IPS-20b (cell line): ENCODE results near the gene S100Z.

Experiments used
- H3K27ac ChIP-seq: one replicate; pipeline ENCODE4 v1.5.1; 2013; ENCODE audit warnings: low read length
- H3K27me3 ChIP-seq: 2 replicates; pipeline ENCODE4 v1.6.1; 2013; ENCODE audit warnings: mild to moderate bottlenecking, low read length, inconsistent platforms; ENCODE audit not compliant: insufficient read depth
- H3K36me3 ChIP-seq: 2 replicates; pipeline ENCODE4 v1.6.1; 2013; ENCODE audit warnings: low read depth, mild to moderate bottlenecking, inconsistent platforms, low read length, moderate library complexity; ENCODE audit not compliant: insufficient read depth
- H3K4me1 ChIP-seq: 2 replicates; pipeline ENCODE4 v1.6.1; 2013; ENCODE audit warnings: mild to moderate bottlenecking, control low read depth, inconsistent platforms, low read length, moderate library complexity; ENCODE audit not compliant: insufficient read depth
- H3K4me3 ChIP-seq: 2 replicates; pipeline ENCODE4 v1.5.1; 2013; ENCODE audit warnings: mild to moderate bottlenecking, low read length, inconsistent platforms
- H3K9ac ChIP-seq: 2 replicates; pipeline ENCODE4 v1.6.1; 2013; ENCODE audit warnings: low read depth, mild to moderate bottlenecking, inconsistent platforms, low read length, moderate library complexity
- H3K9me3 ChIP-seq: 2 replicates; pipeline ENCODE4 v1.6.1; 2013; ENCODE audit warnings: mild to moderate bottlenecking, low read depth, low read length, inconsistent platforms; ENCODE audit not compliant: insufficient read depth

S100Z gene

GRCh38 chr5:76958991-76959767, 109.4 kb downstream of the S100Z start:
- no peak overlapping the region for H3K4me3 ChIP-seq
- H3K36me3 ChIP-seq = no peaks in the 10 kb centered on the region
- no peaks in the 10 kb centered on the region for H3K9me3 ChIP-seq
- H3K27me3 ChIP-seq = peaks cover 21% of the 10 kb centered on the region
- peaks cover 5% of the 10 kb centered on the region; the same call in 1 of the 2 replicates for H3K4me1 ChIP-seq
- H3K27ac ChIP-seq = no peak overlapping the region
- no peak overlapping the region for H3K9ac ChIP-seq

GRCh38 chr5:76960004-76960625, 110.3 kb downstream of the S100Z start:
- H3K27me3 ChIP-seq = peaks cover 12% of the 10 kb centered on the region
- peaks cover 5% of the 10 kb centered on the region; the same call in 1 of the 2 replicates for H3K4me1 ChIP-seq
- no peak overlapping the region for H3K4me3 ChIP-seq
- H3K27ac ChIP-seq = no peak overlapping the region
- H3K9me3 ChIP-seq = no peaks in the 10 kb centered on the region
- no peak overlapping the region for H3K9ac ChIP-seq
- no peaks in the 10 kb centered on the region for H3K36me3 ChIP-seq

- Histone ChIP-seq H3K9ac (no peak overlapping the region), H3K9me3 (no peaks in the 10 kb centered on the region), H3K27ac (no peak overlapping the region), H3K4me1 (no peaks in the 10 kb centered on the region; the same call in 1 of the 2 replicates), H3K4me3 (no peak overlapping the region), H3K27me3 (no peaks in the 10 kb centered on the region), H3K36me3 (no peaks in the 10 kb centered on the region)
Measured at GRCh38 chr5:76964060-76964459, 114.2 kb downstream of the S100Z start.
